CD14-positive monocyte (primary cell): Measurements from ENCODE around the gene GALNTL6. TPM values are rescaled to one million over a fixed set of nuclear protein-coding genes. Genes with fewer than 3 reads are reported as not detected.

Experiments
- DNase-seq, 3 donors: peaks; one replicate each; pipeline ENCODE4 v3.0.0-alpha.2; 2011 to 2022
- H2AFZ ChIP-seq: 2 replicates; pipeline ENCODE4 v1.6.0; 2012; ENCODE audit warnings: mild to moderate bottlenecking, low read depth, low read length, inconsistent platforms; ENCODE audit not compliant: insufficient read depth, poor library complexity, severe bottlenecking
- H3K27ac ChIP-seq, 2 donors: 1 replicate in 1 of 2; 2 replicates in 1 of 2; pipeline ENCODE4 v1.5.1; 2012 to 2013; ENCODE audit warnings: low read length in 2 of 2, control low read depth in 1 of 2, inconsistent platforms in 1 of 2, low read depth in 1 of 2, mild to moderate bottlenecking in 1 of 2
- H3K27me3 ChIP-seq, 2 donors: one replicate each; pipeline versions ENCODE4 v1.6.0 to v1.6.1; 2011 to 2013; ENCODE audit warnings: low read length in 2 of 2; ENCODE audit not compliant: control insufficient read depth in 2 of 2, insufficient read depth in 2 of 2
- H3K36me3 ChIP-seq, 2 donors: replicated peaks in 1 of 2; 1 replicate in 1 of 2; 2 replicates in 1 of 2; pipeline versions ENCODE4 v1.5.1 to v1.6.1; 2012 to 2013; ENCODE audit warnings: low read length in 2 of 2, control low read depth in 1 of 2, inconsistent platforms in 1 of 2, mild to moderate bottlenecking in 1 of 2; ENCODE audit not compliant: insufficient read depth in 2 of 2, control insufficient read depth in 1 of 2
- H3K4me1 ChIP-seq, 2 donors: 1 replicate in 1 of 2; 2 replicates in 1 of 2; pipeline versions ENCODE4 v1.5.1 to v1.6.1; 2012 to 2013; ENCODE audit warnings: low read length in 2 of 2, control low read depth in 1 of 2, inconsistent platforms in 1 of 2, mild to moderate bottlenecking in 1 of 2, moderate library complexity in 1 of 2; ENCODE audit not compliant: insufficient read depth in 2 of 2, control insufficient read depth in 1 of 2
- H3K4me2 ChIP-seq: replicated peaks from 2 replicates; pipeline ENCODE3; 2012; ENCODE audit warnings: low read length, moderate library complexity, mild to moderate bottlenecking; ENCODE audit not compliant: poor library complexity, severe bottlenecking; ENCODE audit errors: extremely low read depth
- H3K4me3 ChIP-seq, 3 experiments: fragments of 200-600 bp in 1 of 3; sonication (generic) in 1 of 3; replicated peaks in 1 of 3; 1 replicate in 2 of 3; 2 replicates in 1 of 3; pipeline ENCODE4 v1.5.1; 2011 to 2013; ENCODE audit warnings: low read length in 3 of 3, mild to moderate bottlenecking in 3 of 3, control low read depth in 2 of 3, low read depth in 2 of 3, inconsistent platforms in 1 of 3, moderate library complexity in 1 of 3
- H3K79me2 ChIP-seq: 2 replicates; pipeline ENCODE4 v1.6.0; 2012; ENCODE audit warnings: mild to moderate bottlenecking, control low read depth, inconsistent platforms, low read length, moderate library complexity; ENCODE audit not compliant: insufficient read depth
- H3K9ac ChIP-seq: 2 replicates; pipeline ENCODE4 v1.6.0; 2017; ENCODE audit warnings: low read length, mild to moderate bottlenecking; ENCODE audit not compliant: insufficient read depth, poor library complexity, severe bottlenecking
- H3K9me3 ChIP-seq, 2 donors: replicated peaks in 1 of 2; 1 replicate in 1 of 2; 2 replicates in 1 of 2; pipeline versions ENCODE4 v1.5.1 to v1.6.1; 2012 to 2013; ENCODE audit warnings: low read length in 2 of 2, control low read depth in 1 of 2; ENCODE audit not compliant: control insufficient read depth in 1 of 2, insufficient read depth in 1 of 2
- H4K20me1 ChIP-seq: 2 replicates; pipeline ENCODE4 v1.6.0; 2012; ENCODE audit warnings: mild to moderate bottlenecking, low read length, control low read depth, moderate library complexity; ENCODE audit not compliant: insufficient read depth
- H3K27ac Mint-ChIP-seq, 7 donors: one replicate each; pipeline ENCODE4 v1.8.0; 2020; ENCODE audit warnings: mild to moderate bottlenecking in 7 of 7, mixed read lengths in 7 of 7, moderate library complexity in 6 of 7, inconsistent platforms in 2 of 7
- H3K27me3 Mint-ChIP-seq, 3 donors: one replicate each; pipeline ENCODE4 v1.8.0; 2021 to 2022; ENCODE audit warnings: low read depth in 3 of 3, mild to moderate bottlenecking in 3 of 3, mixed read lengths in 3 of 3, moderate library complexity in 3 of 3, inconsistent platforms in 1 of 3
- H3K36me3 Mint-ChIP-seq, 2 donors: one replicate each; pipeline ENCODE4 v1.8.0; 2020; ENCODE audit warnings: mixed read lengths in 2 of 2, inconsistent platforms in 1 of 2, mild to moderate bottlenecking in 1 of 2
- H3K4me1 Mint-ChIP-seq: one replicate; pipeline ENCODE4 v1.8.0; 2020; ENCODE audit warnings: mild to moderate bottlenecking, mixed read lengths
- H3K4me3 Mint-ChIP-seq, 2 donors: one replicate each; pipeline ENCODE4 v1.8.0; 2020; ENCODE audit warnings: mild to moderate bottlenecking in 2 of 2, mixed read lengths in 2 of 2, moderate library complexity in 1 of 2
- H3K9me3 Mint-ChIP-seq, 7 donors: one replicate each; pipeline ENCODE4 v1.8.0; 2020 to 2022; ENCODE audit warnings: mixed read lengths in 7 of 7, mild to moderate bottlenecking in 6 of 7, moderate library complexity in 6 of 7, inconsistent platforms in 2 of 7
- WGBS: methylation state at CpG from one replicate; pipeline ENCODE4 v1.1.5; 2013; ENCODE audit warnings: missing lambda C conversion rate; ENCODE audit not compliant: insufficient coverage; 5-methylcytosine and 5-hydroxymethylcytosine counted together
- intact Hi-C, 2 donors: fragments of 100-400 bp; cut with micrococcal nuclease; formaldehyde crosslinking; loops; one replicate each; pipeline versions ENCODE4 v1.15.0 to v1.15.1; 2023
- polyA plus RNA-seq, 3 donors: library from polyadenylated mRNA; depleted of rRNA in 1 of 3; unstranded in 2 of 3; stranded (reverse) in 1 of 3; fragments of 300-500 nt in 2 of 3; fragments of >200 nt in 1 of 3; fragmentation: Illumina TruSeq in 2 of 3; gene quantifications; 1 replicate in 2 of 3; 2 replicates in 1 of 3; pipeline ENCODE4 v1.2.3, GENCODE V29; 2012 to 2021
- TF ChIP-seq, protein P1 (sequence below): fragments of 200-600 bp; IDR thresholded peaks from one replicate; pipeline ENCODE4 v1.8.0; 2022; ENCODE audit warnings: antibody characterized with exemption, mild to moderate bottlenecking

GALNTL6 gene
- polyA plus RNA-seq, 3 donors = 0.05 TPM; not detected in 2

DNA sequence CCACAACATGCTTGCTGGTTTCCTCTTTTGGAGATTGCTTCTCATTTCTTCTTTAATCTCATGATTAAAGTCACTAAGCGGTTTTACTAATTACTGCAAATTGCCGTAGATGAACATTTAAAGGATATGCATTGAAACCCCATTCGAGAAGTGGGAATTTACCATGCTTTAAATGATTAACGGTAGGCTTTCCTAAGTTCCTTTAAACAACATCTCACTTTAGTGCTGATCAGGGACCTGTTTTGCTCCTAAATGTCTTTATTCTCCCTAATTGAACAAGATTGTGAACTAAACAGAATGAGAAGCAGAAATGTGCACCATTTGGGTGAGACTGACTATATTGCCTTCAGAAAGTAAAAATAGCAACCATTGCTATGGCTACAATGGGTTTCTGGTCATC lies 430.3 kb downstream of the GALNTL6 start:
- no peak for DNase-seq
- H3K36me3 ChIP-seq = no peaks in the 10 kb centered on the region
- Mint-ChIP-seq H3K36me3 (no peaks in the 10 kb centered on the region), H3K4me1 (no peaks in the 10 kb centered on the region), H3K9me3 (peaks cover 0 to 5% (median 3%) of the 10 kb centered on the region in 7 donors), H3K4me3 (no peak overlapping the region), H3K27me3 (peaks cover 0 to 5% (median 0%) of the 10 kb centered on the region in 3 donors), H3K27ac (no peak overlapping the region)
- intact Hi-C loops = no loop called here
- whole genome bisulfite sequencing = no CpG with 5 or more reads among the region's 4 CpGs
- H3K4me1 ChIP-seq = no peaks in the 10 kb centered on the region
- H3K27me3 ChIP-seq = no peaks in the 10 kb centered on the region
- H3K79me2 ChIP-seq = no peaks in the 10 kb centered on the region
- no peak overlapping the region for H2AFZ ChIP-seq
- H3K27ac ChIP-seq = no peak overlapping the region
- H3K9me3 ChIP-seq = no peaks in the 10 kb centered on the region
- no peak overlapping the region for H3K4me3 ChIP-seq
- no peak overlapping the region for H3K9ac ChIP-seq
- H4K20me1 ChIP-seq = no peaks in the 10 kb centered on the region
- TF ChIP-seq, protein P1, sequence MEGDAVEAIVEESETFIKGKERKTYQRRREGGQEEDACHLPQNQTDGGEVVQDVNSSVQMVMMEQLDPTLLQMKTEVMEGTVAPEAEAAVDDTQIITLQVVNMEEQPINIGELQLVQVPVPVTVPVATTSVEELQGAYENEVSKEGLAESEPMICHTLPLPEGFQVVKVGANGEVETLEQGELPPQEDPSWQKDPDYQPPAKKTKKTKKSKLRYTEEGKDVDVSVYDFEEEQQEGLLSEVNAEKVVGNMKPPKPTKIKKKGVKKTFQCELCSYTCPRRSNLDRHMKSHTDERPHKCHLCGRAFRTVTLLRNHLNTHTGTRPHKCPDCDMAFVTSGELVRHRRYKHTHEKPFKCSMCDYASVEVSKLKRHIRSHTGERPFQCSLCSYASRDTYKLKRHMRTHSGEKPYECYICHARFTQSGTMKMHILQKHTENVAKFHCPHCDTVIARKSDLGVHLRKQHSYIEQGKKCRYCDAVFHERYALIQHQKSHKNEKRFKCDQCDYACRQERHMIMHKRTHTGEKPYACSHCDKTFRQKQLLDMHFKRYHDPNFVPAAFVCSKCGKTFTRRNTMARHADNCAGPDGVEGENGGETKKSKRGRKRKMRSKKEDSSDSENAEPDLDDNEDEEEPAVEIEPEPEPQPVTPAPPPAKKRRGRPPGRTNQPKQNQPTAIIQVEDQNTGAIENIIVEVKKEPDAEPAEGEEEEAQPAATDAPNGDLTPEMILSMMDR = no peak
- H3K4me2 ChIP-seq = no peak overlapping the region

- no peak overlapping the region for H3K9ac ChIP-seq
- peaks cover 9 to 12% of the 10 kb centered on the region in 2 donors for H3K9me3 ChIP-seq
- no peak overlapping the region for H2AFZ ChIP-seq
- no peak for DNase-seq
- no peak overlapping the region for H3K27ac ChIP-seq
- Mint-ChIP-seq H3K27me3 (peaks cover 0 to 1% (median 1%) of the 10 kb centered on the region in 3 donors), H3K27ac (no peak overlapping the region), H3K4me3 (no peak overlapping the region), H3K4me1 (no peaks in the 10 kb centered on the region), H3K36me3 (no peaks in the 10 kb centered on the region), H3K9me3 (peaks cover 0 to 7% (median 6%) of the 10 kb centered on the region in 7 donors)
- intact Hi-C loops = no loop called here
- no peaks in the 10 kb centered on the region for H3K36me3 ChIP-seq
- no peaks in the 10 kb centered on the region for H3K79me2 ChIP-seq
- H3K4me3 ChIP-seq = no peak overlapping the region
- no peak overlapping the region for H3K4me2 ChIP-seq
- no peaks in the 10 kb centered on the region for H3K4me1 ChIP-seq
- no peaks in the 10 kb centered on the region for H4K20me1 ChIP-seq
- TF ChIP-seq, protein P1 = no peak
- no peaks in the 10 kb centered on the region for H3K27me3 ChIP-seq
Measured at GRCh38 chr4:172245516-172245915, 432.3 kb downstream of the GALNTL6 start.
